ENCODE measurements around the gene PXT1.
"Not testable (repeated sequence)": the region's sequence is repeated elsewhere in the genome, so short reads cannot be mapped to it uniquely, and the experiment has no call there.

The PXT1 gene

GRCh38 chr6:36368421-36368820 is 74.2 kb downstream of the PXT1 start:
- no peak for DNase-seq

- DNase-seq = no peak
These were observed 74.9 kb downstream of the PXT1 start for GRCh38 chr6:36367743-36368142.

GRCh38 chr6:36364669-36365479 is 77.8 kb downstream of the PXT1 start:
- DNase-seq = no peak

- DNase-seq = not testable (repeated sequence)
These were observed 78.5 kb downstream of the PXT1 start for GRCh38 chr6:36364061-36364635.

GRCh38 chr6:36363371-36363752 is 79.3 kb downstream of the PXT1 start:
- DNase-seq = not testable (repeated sequence)

- DNase-seq = no peak
These were observed 79.9 kb downstream of the PXT1 start for GRCh38 chr6:36362551-36363370.

GRCh38 chr6:36361071-36361470 is 81.6 kb downstream of the PXT1 start:
- DNase-seq = no peak

- DNase-seq = peak in 1 of 2 experiments; percentile 35
These were observed 82.2 kb downstream of the PXT1 start for GRCh38 chr6:36360241-36361054.

- DNase-seq = no peak
These were observed 84.3 kb downstream of the PXT1 start for GRCh38 chr6:36358226-36358915.

GRCh38 chr6:36357872-36358225 is 84.8 kb downstream of the PXT1 start:
- DNase-seq = no peak

- DNase-seq = no peak
These were observed 86.8 kb downstream of the PXT1 start for GRCh38 chr6:36355819-36356218.

- DNase-seq = no peak
These were observed 89.2 kb downstream of the PXT1 start for GRCh38 chr6:36353411-36353915.

- DNase-seq = no peak
These were observed 90.0 kb downstream of the PXT1 start for GRCh38 chr6:36352477-36353157.

GRCh38 chr6:36350681-36351571 is 91.7 kb downstream of the PXT1 start:
- no peak for DNase-seq

GRCh38 chr6:36350082-36350481 is 92.6 kb downstream of the PXT1 start:
- DNase-seq = no peak

- no peak for DNase-seq
These were observed 93.4 kb downstream of the PXT1 start for GRCh38 chr6:36349240-36349639.

GRCh38 chr6:36347621-36348020 is 95.0 kb downstream of the PXT1 start:
- DNase-seq = no peak

GRCh38 chr6:36346486-36347273 is 96.0 kb downstream of the PXT1 start:
- DNase-seq = no peak

GRCh38 chr6:36345681-36346466 is 96.8 kb downstream of the PXT1 start:
- no peak for DNase-seq

All from cerebellar nuclear complex (tissue), 1 donor.